Measurements from ENCODE around the gene MRPL14. TPM values are rescaled to one million over a fixed set of nuclear protein-coding genes. Genes with fewer than 3 reads are reported as not detected.

MRPL14 gene
- total RNA-seq, 1 donor from 2014 or later = 36.1 TPM

GRCh38 chr6:44104481-44105021 lies 22.7 kb downstream of the MRPL14 start:
- Histone ChIP-seq H3K4me1 (peaks cover 27% of the 10 kb centered on the region), H3K27me3 (no peaks in the 10 kb centered on the region), H3K27ac (peak overlapping the region; percentile 13), H3K36me3 (peaks cover 0 to 4% of the 10 kb centered on the region in 2 donors), H3K4me3 (no peak overlapping the region), H3K9me3 (no peaks in the 10 kb centered on the region)
- peak in 1 of 2 donors; percentile 88 for TF ChIP-seq POLR2AphosphoS5 (IDR thresholded peaks at IDR 0.05; ENCODE audit: insufficient read depth in 1 of 2, low read depth in 1 of 2)
- TF ChIP-seq POLR2A (IDR thresholded peaks at IDR 0.05) = no peak
- no peak for DNase-seq (ENCODE audit: extremely low spot score in 2 of 2)
- intact Hi-C loops (cut with DNase I) = loop anchor here (5.0 kb wide), 1 partner anchor 1778 kb away; no protein-coding TSS in a partner anchor

GRCh38 chr6:44102527-44102926 lies 24.7 kb downstream of the MRPL14 start:
- H3K4me3 ChIP-seq = no peak overlapping the region
- no peak overlapping the region for H3K27ac ChIP-seq
- DNase-seq (ENCODE audit: extremely low spot score in 2 of 2) = no peak
- intact Hi-C loops (cut with DNase I) = no loop called here
- TF ChIP-seq POLR2AphosphoS5 (IDR thresholded peaks at IDR 0.05; ENCODE audit: insufficient read depth in 1 of 2, low read depth in 1 of 2) (no peak), POLR2A (IDR thresholded peaks at IDR 0.05) (no peak), CTCF (IDR thresholded peaks at IDR 0.05) (no peak)
- peaks cover 27% of the 10 kb centered on the region for H3K4me1 ChIP-seq
- peaks cover 0 to 4% of the 10 kb centered on the region in 2 donors for H3K36me3 ChIP-seq
- no peaks in the 10 kb centered on the region for H3K27me3 ChIP-seq
- no peaks in the 10 kb centered on the region for H3K9me3 ChIP-seq

- no peak overlapping the region for H3K27ac ChIP-seq
- H3K36me3 ChIP-seq = peaks cover 0 to 4% of the 10 kb centered on the region in 2 donors
- H3K9me3 ChIP-seq = no peaks in the 10 kb centered on the region
- DNase-seq (ENCODE audit: extremely low spot score in 2 of 2) = no peak
- intact Hi-C loops (cut with DNase I) = no loop called here
- no peak overlapping the region for H3K4me3 ChIP-seq
- no peak for TF ChIP-seq CTCF (IDR thresholded peaks at IDR 0.05)
- TF ChIP-seq POLR2AphosphoS5 (IDR thresholded peaks at IDR 0.05; ENCODE audit: insufficient read depth in 1 of 2, low read depth in 1 of 2) = no peak
- TF ChIP-seq POLR2A (IDR thresholded peaks at IDR 0.05) = no peak
- no peaks in the 10 kb centered on the region for H3K27me3 ChIP-seq
- H3K4me1 ChIP-seq = peaks cover 22% of the 10 kb centered on the region
Observed at GRCh38 chr6:44101832-44102231, 25.4 kb downstream of the MRPL14 start.

- no peaks in the 10 kb centered on the region for H3K9me3 ChIP-seq
- no peak overlapping the region for H3K4me3 ChIP-seq
- H3K27ac ChIP-seq = no peak overlapping the region
- intact Hi-C loops (cut with DNase I) = no loop called here
- H3K36me3 ChIP-seq = peaks cover 0 to 4% of the 10 kb centered on the region in 2 donors
- peaks cover 5% of the 10 kb centered on the region for H3K4me1 ChIP-seq
- peak in 1 of 3 experiments; percentile 17 for TF ChIP-seq CTCF (IDR thresholded peaks at IDR 0.05)
- TF ChIP-seq POLR2AphosphoS5 (IDR thresholded peaks at IDR 0.05; ENCODE audit: insufficient read depth in 1 of 2, low read depth in 1 of 2) = no peak
- DNase-seq (ENCODE audit: extremely low spot score in 2 of 2) = no peak
- H3K27me3 ChIP-seq = no peaks in the 10 kb centered on the region
Observed at GRCh38 chr6:44100088-44100550, 27.1 kb downstream of the MRPL14 start.

- intact Hi-C loops (cut with DNase I) = loop anchor here (5.0 to 10.0 kb wide), 2 partner anchors 53 to 226 kb away; no protein-coding TSS in a partner anchor
Observed at GRCh38 chr6:44099192-44099591, 28.1 kb downstream of the MRPL14 start.

More at GRCh38 chr6:44099192-44099591, 28.1 kb downstream of the MRPL14 start:
- Histone ChIP-seq H3K27me3 (no peaks in the 10 kb centered on the region), H3K9me3 (no peaks in the 10 kb centered on the region), H3K4me1 (no peaks in the 10 kb centered on the region), H3K36me3 (peaks cover 0 to 4% of the 10 kb centered on the region in 2 donors), H3K4me3 (no peak overlapping the region), H3K27ac (no peak overlapping the region)
- TF ChIP-seq POLR2A (IDR thresholded peaks at IDR 0.05) (no peak), CTCF (IDR thresholded peaks at IDR 0.05) (no peak), POLR2AphosphoS5 (IDR thresholded peaks at IDR 0.05; ENCODE audit: insufficient read depth in 1 of 2, low read depth in 1 of 2) (no peak)
- no peak for DNase-seq (ENCODE audit: extremely low spot score in 2 of 2)
